Measurements from ENCODE around the gene CCL8.

CCL8 gene

GRCh38 chr17:34364751-34365150, 45.5 kb downstream of the CCL8 start:
- Histone ChIP-seq H3K36me3 (replicated peaks; ENCODE audit: insufficient read depth, low read length) (no peaks in the 10 kb centered on the region), H3K27ac (ENCODE audit: low read length) (peak overlapping the region; percentile 87), H3K4me2 (ENCODE audit: low read depth, low read length) (peak overlapping the region; percentile 20; the same call in 1 of the 2 replicates), H2AFZ (ENCODE audit: low read length) (no peak overlapping the region), H3K79me2 (ENCODE audit: low read length) (no peaks in the 10 kb centered on the region), H3K9ac (ENCODE audit: low read length) (peak overlapping the region; percentile 51), H3K4me3 (ENCODE audit: low read length) (no peak overlapping the region), H3K9me3 (replicated peaks; ENCODE audit: insufficient read depth, low read length) (no peaks in the 10 kb centered on the region), H3K4me1 (ENCODE audit: low read length) (peaks cover 93% of the 10 kb centered on the region), H3K27me3 (replicated peaks; ENCODE audit: insufficient read depth, low read length) (no peaks in the 10 kb centered on the region), H3F3A (ENCODE audit: insufficient read depth, low read length) (peaks cover 51% of the 10 kb centered on the region), H4K20me1 (ENCODE audit: insufficient read depth, low read length) (no peaks in the 10 kb centered on the region), H3K9me2 (replicated peaks; ENCODE audit: insufficient read depth, low read length) (no peaks in the 10 kb centered on the region)
- TF ChIP-seq EZH2phosphoT487 (IDR thresholded peaks at IDR 0.05; ENCODE audit: low read length) (no peak), EZH2 (optimal IDR thresholded peaks at IDR 0.05; ENCODE audit: low read depth, low read length) (no peak)
- TF ChIP-seq, protein P1, sequence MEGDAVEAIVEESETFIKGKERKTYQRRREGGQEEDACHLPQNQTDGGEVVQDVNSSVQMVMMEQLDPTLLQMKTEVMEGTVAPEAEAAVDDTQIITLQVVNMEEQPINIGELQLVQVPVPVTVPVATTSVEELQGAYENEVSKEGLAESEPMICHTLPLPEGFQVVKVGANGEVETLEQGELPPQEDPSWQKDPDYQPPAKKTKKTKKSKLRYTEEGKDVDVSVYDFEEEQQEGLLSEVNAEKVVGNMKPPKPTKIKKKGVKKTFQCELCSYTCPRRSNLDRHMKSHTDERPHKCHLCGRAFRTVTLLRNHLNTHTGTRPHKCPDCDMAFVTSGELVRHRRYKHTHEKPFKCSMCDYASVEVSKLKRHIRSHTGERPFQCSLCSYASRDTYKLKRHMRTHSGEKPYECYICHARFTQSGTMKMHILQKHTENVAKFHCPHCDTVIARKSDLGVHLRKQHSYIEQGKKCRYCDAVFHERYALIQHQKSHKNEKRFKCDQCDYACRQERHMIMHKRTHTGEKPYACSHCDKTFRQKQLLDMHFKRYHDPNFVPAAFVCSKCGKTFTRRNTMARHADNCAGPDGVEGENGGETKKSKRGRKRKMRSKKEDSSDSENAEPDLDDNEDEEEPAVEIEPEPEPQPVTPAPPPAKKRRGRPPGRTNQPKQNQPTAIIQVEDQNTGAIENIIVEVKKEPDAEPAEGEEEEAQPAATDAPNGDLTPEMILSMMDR (IDR thresholded peaks at IDR 0.05; ENCODE audit: low read length) = no peak
- DNase-seq = no peak

DNA sequence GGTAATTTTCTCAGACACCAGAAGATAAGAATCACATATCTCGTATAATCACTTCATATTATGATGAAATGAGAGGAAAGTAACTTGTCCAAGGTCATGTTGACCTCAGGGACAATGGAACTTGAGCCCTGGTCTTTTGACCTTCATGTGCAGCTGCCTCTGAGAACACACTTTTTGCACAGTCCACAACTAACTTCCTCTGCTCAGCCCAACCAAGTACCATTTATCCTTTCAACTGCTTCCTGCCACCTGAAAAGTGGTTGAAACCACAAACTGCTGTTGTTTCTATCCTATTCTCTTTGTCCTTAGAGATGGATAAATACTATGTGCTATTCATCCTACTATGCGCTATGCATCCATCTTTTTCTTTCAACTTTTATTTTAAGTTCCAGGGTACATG, 46.1 kb downstream of the CCL8 start:
- Histone ChIP-seq H3F3A (ENCODE audit: insufficient read depth, low read length) (peaks cover 57% of the 10 kb centered on the region), H4K20me1 (ENCODE audit: insufficient read depth, low read length) (no peaks in the 10 kb centered on the region), H3K9me2 (replicated peaks; ENCODE audit: insufficient read depth, low read length) (no peaks in the 10 kb centered on the region), H2AFZ (ENCODE audit: low read length) (no peak overlapping the region), H3K9me3 (replicated peaks; ENCODE audit: insufficient read depth, low read length) (no peaks in the 10 kb centered on the region), H3K27ac (ENCODE audit: low read length) (peak overlapping the region; percentile 87), H3K4me2 (ENCODE audit: low read depth, low read length) (peak overlapping the region; percentile 50; the same call in 1 of the 2 replicates), H3K4me3 (ENCODE audit: low read length) (no peak overlapping the region), H3K4me1 (ENCODE audit: low read length) (peaks cover 94% of the 10 kb centered on the region), H3K36me3 (replicated peaks; ENCODE audit: insufficient read depth, low read length) (no peaks in the 10 kb centered on the region), H3K27me3 (replicated peaks; ENCODE audit: insufficient read depth, low read length) (no peaks in the 10 kb centered on the region), H3K79me2 (ENCODE audit: low read length) (no peaks in the 10 kb centered on the region), H3K9ac (ENCODE audit: low read length) (peak overlapping the region; percentile 59)
- TF ChIP-seq, protein P1 (IDR thresholded peaks at IDR 0.05; ENCODE audit: low read length) = no peak
- TF ChIP-seq EZH2phosphoT487 (IDR thresholded peaks at IDR 0.05; ENCODE audit: low read length) (no peak), EZH2 (optimal IDR thresholded peaks at IDR 0.05; ENCODE audit: low read depth, low read length) (no peak)
- DNase-seq = peak; percentile 96

- Histone ChIP-seq H3K4me2 (ENCODE audit: low read depth, low read length) (peak overlapping the region; percentile 50), H4K20me1 (ENCODE audit: insufficient read depth, low read length) (no peaks in the 10 kb centered on the region), H2AFZ (ENCODE audit: low read length) (no peak overlapping the region), H3K9me3 (replicated peaks; ENCODE audit: insufficient read depth, low read length) (no peaks in the 10 kb centered on the region), H3K79me2 (ENCODE audit: low read length) (no peaks in the 10 kb centered on the region), H3F3A (ENCODE audit: insufficient read depth, low read length) (peaks cover 63% of the 10 kb centered on the region), H3K9me2 (replicated peaks; ENCODE audit: insufficient read depth, low read length) (no peaks in the 10 kb centered on the region), H3K4me3 (ENCODE audit: low read length) (no peak overlapping the region), H3K27me3 (replicated peaks; ENCODE audit: insufficient read depth, low read length) (no peaks in the 10 kb centered on the region), H3K27ac (ENCODE audit: low read length) (peak overlapping the region; percentile 87), H3K4me1 (ENCODE audit: low read length) (peaks cover 97% of the 10 kb centered on the region), H3K9ac (ENCODE audit: low read length) (peak overlapping the region; percentile 59), H3K36me3 (replicated peaks; ENCODE audit: insufficient read depth, low read length) (no peaks in the 10 kb centered on the region)
- TF ChIP-seq EZH2 (optimal IDR thresholded peaks at IDR 0.05; ENCODE audit: low read depth, low read length) = no peak
- TF ChIP-seq, protein P1 (IDR thresholded peaks at IDR 0.05; ENCODE audit: low read length) = no peak
- TF ChIP-seq EZH2phosphoT487 (IDR thresholded peaks at IDR 0.05; ENCODE audit: low read length) = no peak
- DNase-seq = peak; percentile 50
Observed at GRCh38 chr17:34366010-34366409, 46.8 kb downstream of the CCL8 start.

Measured in MM.1S (cell line).